SK-N-SH treated with all-trans-retinoic acid at 6 μM for 48 hours (cell line): ENCODE measurements around the gene SPTBN4.

Experiments
- ARNTL ChIP-seq: fragments of 450-650 bp; formaldehyde crosslinking; IDR thresholded peaks from 2 replicates; pipeline ENCODE4 v1.5.0; 2020; ENCODE audit warnings: low read depth, mild to moderate bottlenecking, moderate library complexity, borderline replicate concordance
- CREB5 ChIP-seq: fragments of 250-450 bp; sonication (Bioruptor Pico); IDR thresholded peaks from 2 replicates; pipeline ENCODE4 v1.5.1; 2020; ENCODE audit warnings: low read depth, mild to moderate bottlenecking, moderate library complexity
- ISL1 ChIP-seq: fragments of 250-450 bp; sonication (Bioruptor Pico); IDR thresholded peaks from 2 replicates; pipeline ENCODE4 v2.1.2; 2022; ENCODE audit warnings: mild to moderate bottlenecking, moderate library complexity
- OSR1 ChIP-seq: fragments of 250-450 bp; sonication (Bioruptor Pico); IDR thresholded peaks from 2 replicates; pipeline ENCODE4 v1.8.0; 2022; ENCODE audit warnings: moderate library complexity, mild to moderate bottlenecking, inconsistent platforms
- PATZ1 ChIP-seq: fragments of 250-450 bp; sonication (Bioruptor Pico); IDR thresholded peaks from 2 replicates; pipeline ENCODE4 v1.8.0; 2020; ENCODE audit warnings: mild to moderate bottlenecking, moderate library complexity, borderline replicate concordance
- TCF4 ChIP-seq: fragments of 250-450 bp; sonication (Bioruptor Pico); IDR thresholded peaks from 2 replicates; pipeline ENCODE4 v1.8.0; 2021; ENCODE audit warnings: mild to moderate bottlenecking, moderate library complexity, borderline replicate concordance
- ZFP3 ChIP-seq: fragments of 250-450 bp; sonication (Bioruptor Pico); IDR thresholded peaks from 2 replicates; pipeline ENCODE4 v1.5.0; 2020; ENCODE audit warnings: mild to moderate bottlenecking, moderate library complexity
- ZFP30 ChIP-seq: fragments of 450-650 bp; formaldehyde crosslinking; IDR thresholded peaks from 2 replicates; pipeline ENCODE4 v1.5.0; 2022; ENCODE audit warnings: mild to moderate bottlenecking, moderate library complexity

- no peak for TF ChIP-seq CREB5
- TF ChIP-seq OSR1 (CRISPR knock-in tag) = no peak
- no peak for TF ChIP-seq ZFP3 (CRISPR knock-in tag)
- no peak for TF ChIP-seq ISL1 (CRISPR knock-in tag)
- TF ChIP-seq ZFP30 = no peak
- no peak for TF ChIP-seq PATZ1 (CRISPR knock-in tag)
- no peak for TF ChIP-seq ARNTL (CRISPR knock-in tag)
- no peak for TF ChIP-seq TCF4 (CRISPR knock-in tag)
Measured at GRCh38 chr19:40444825-40445312, 21.9 kb upstream of the SPTBN4 start.
